Spleen (tissue), 11 donors: ENCODE results near the gene SF3A1. TPM values are rescaled to one million over a fixed set of nuclear protein-coding genes. Genes with fewer than 3 reads are reported as not detected.

Experiments used
- DNase-seq: peaks from one replicate; pipeline ENCODE4 v3.0.0-alpha.2; 2020
- H3K27ac ChIP-seq, 8 donors: fragments of 200-600 bp; sonication (generic) in 7 of 8; 1 replicate in 4 of 8; 2 replicates in 4 of 8; pipeline versions ENCODE4 v1.5.0 to v1.8.0; 2016 to 2021; ENCODE audit warnings: inconsistent platforms in 4 of 8, mild to moderate bottlenecking in 4 of 8, moderate library complexity in 1 of 8
- H3K27me3 ChIP-seq, 7 donors: fragments of 200-600 bp; sonication (generic) in 6 of 7; replicated peaks in 1 of 7; 1 replicate in 4 of 7; 2 replicates in 3 of 7; pipeline versions ENCODE4 v1.5.0 to v1.8.0; 2016 to 2021; ENCODE audit warnings: inconsistent platforms in 3 of 7, mild to moderate bottlenecking in 1 of 7
- H3K36me3 ChIP-seq, 6 donors: fragments of 200-600 bp; sonication (generic) in 5 of 6; 1 replicate in 4 of 6; 2 replicates in 2 of 6; pipeline versions ENCODE4 v1.5.0 to v1.8.0; 2016 to 2021; ENCODE audit warnings: inconsistent platforms in 2 of 6
- H3K4me1 ChIP-seq, 6 donors: fragments of 200-600 bp; sonication (generic) in 5 of 6; 1 replicate in 3 of 6; 2 replicates in 3 of 6; pipeline versions ENCODE4 v1.5.0 to v1.8.0; 2016 to 2021; ENCODE audit warnings: inconsistent platforms in 3 of 6
- H3K4me3 ChIP-seq, 8 donors: fragments of 200-600 bp; sonication (generic) in 7 of 8; 1 replicate in 4 of 8; 2 replicates in 4 of 8; pipeline versions ENCODE4 v1.5.0 to v1.8.0; 2016 to 2021; ENCODE audit warnings: inconsistent platforms in 4 of 8, mild to moderate bottlenecking in 4 of 8, moderate library complexity in 2 of 8
- H3K9me3 ChIP-seq, 8 donors: fragments of 200-600 bp; sonication (generic) in 7 of 8; 1 replicate in 4 of 8; 2 replicates in 4 of 8; pipeline versions ENCODE4 v1.5.0 to v1.8.0; 2016 to 2021; ENCODE audit warnings: inconsistent platforms in 4 of 8
- POLR2A ChIP-seq, 3 donors: fragments of 450-650 bp; IDR thresholded peaks; one replicate each; pipeline ENCODE4 v1.5.1; 2017; ENCODE audit warnings: antibody characterized with exemption in 3 of 3, mild to moderate bottlenecking in 1 of 3
- POLR2AphosphoS5 ChIP-seq, 3 donors: sonication (generic); formaldehyde crosslinking; IDR thresholded peaks; one replicate each; pipeline ENCODE4 v1.5.1; 2017; ENCODE audit warnings: antibody characterized with exemption in 3 of 3
- WGBS, 5 donors: extraction: QIAGEN DNeasy Blood & Tissue Kit in 3 of 5; methylation state at CpG; one replicate each; pipeline versions ENCODE4 v1.1.5 to v1.1.7; 2013 to 2018; 5-methylcytosine and 5-hydroxymethylcytosine counted together
- intact Hi-C: fragments of 100-400 bp; cut with DNase I; formaldehyde crosslinking; loops from one replicate; pipeline ENCODE4 v1.15.0; 2023; ENCODE audit warnings: low total_unique reads
- polyA plus RNA-seq, 3 donors: library from polyadenylated mRNA; stranded (reverse); fragments of 200-250 nt; gene quantifications; one replicate each; pipeline ENCODE4 v1.2.1, GENCODE V29; 2013
- total RNA-seq, 7 donors: library from RNA; depleted of rRNA in 3 of 7; stranded (reverse); fragments of >200 nt in 3 of 7; fragmentation: NEBNext Ultra II Directional in 4 of 7; extraction: Animal tissue kit (Norgen Biotek cat#: 25700) in 4 of 7; gene quantifications; one replicate each; pipeline versions ENCODE4 v1.1.0 to v1.2.1, GENCODE V29; 2016 to 2021
- TF ChIP-seq, protein P1 (sequence below), 11 experiments: fragments of 200-600 bp in 7 of 11; fragments of 450-650 bp in 4 of 11; sonication (generic) in 4 of 11; IDR thresholded peaks in 8 of 11; conservative IDR thresholded peaks in 3 of 11; 1 replicate in 7 of 11; 2 replicates in 4 of 11; pipeline versions ENCODE4 v1.4.0 to v1.8.0; 2016 to 2021; ENCODE audit warnings: antibody characterized with exemption in 11 of 11, inconsistent platforms in 4 of 11, mild to moderate bottlenecking in 1 of 11
- donor health status: healthy with polysubstance abuse.
- donor health status: DM: no; HTN: no; CAD: no; lungs with moderate emphysema.
- donor health status: DM: no; HTN: no; CAD: no.
- donor health status: Bipolar disorder and iron deficiency.
- donor health status: healthy.
- donor health status: DM: no; HTN: no; CAD: no.
- donor health status: DM: yes; HTN: yes; CAD: no.

SF3A1 gene
- total and polyA plus RNA-seq, 10 donors = 14.9 to 223 (median 175) TPM

DNA sequence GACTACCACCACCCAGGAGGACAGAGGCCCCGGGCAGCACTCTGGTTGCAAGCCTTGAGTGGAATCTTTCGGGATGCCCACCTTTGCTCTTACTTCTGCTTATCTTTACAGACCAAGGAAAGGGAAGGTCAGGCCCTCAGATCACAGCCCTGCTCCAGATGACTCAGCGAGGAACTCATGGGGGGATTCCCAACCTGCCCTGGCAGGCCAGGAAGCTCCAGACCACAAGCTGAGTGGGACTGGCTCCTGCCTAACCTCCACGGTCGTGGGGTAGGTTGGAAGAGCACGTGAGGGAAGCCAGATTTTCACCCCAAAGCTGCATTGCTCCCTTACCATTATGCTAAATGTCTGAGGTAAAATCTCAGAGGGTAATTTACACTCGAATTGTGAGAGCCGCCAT, 41.8 kb downstream of the SF3A1 start:
- H3K4me1 ChIP-seq = peaks cover 85 to 100% (median 99%) of the 10 kb centered on the region in 6 donors
- peaks cover 0 to 35% (median 0%) of the 10 kb centered on the region in 6 donors for H3K36me3 ChIP-seq
- no peak overlapping the region for H3K4me3 ChIP-seq
- no peak for DNase-seq
- TF ChIP-seq POLR2AphosphoS5 (IDR thresholded peaks at IDR 0.05) = peak in 1 of 3 donors; percentile 39
- TF ChIP-seq POLR2A (IDR thresholded peaks at IDR 0.05) = no peak
- peak overlapping the region in 5 of 8 donors; percentile 5 to 91 (median 85) for H3K27ac ChIP-seq
- WGBS, 5 donors = 31 to 46% (median 35%) methylated on average over 7 to 8 of the region's 8 CpGs
- intact Hi-C loops = no loop called here
- no peaks in the 10 kb centered on the region for H3K9me3 ChIP-seq
- no peaks in the 10 kb centered on the region for H3K27me3 ChIP-seq

DNA sequence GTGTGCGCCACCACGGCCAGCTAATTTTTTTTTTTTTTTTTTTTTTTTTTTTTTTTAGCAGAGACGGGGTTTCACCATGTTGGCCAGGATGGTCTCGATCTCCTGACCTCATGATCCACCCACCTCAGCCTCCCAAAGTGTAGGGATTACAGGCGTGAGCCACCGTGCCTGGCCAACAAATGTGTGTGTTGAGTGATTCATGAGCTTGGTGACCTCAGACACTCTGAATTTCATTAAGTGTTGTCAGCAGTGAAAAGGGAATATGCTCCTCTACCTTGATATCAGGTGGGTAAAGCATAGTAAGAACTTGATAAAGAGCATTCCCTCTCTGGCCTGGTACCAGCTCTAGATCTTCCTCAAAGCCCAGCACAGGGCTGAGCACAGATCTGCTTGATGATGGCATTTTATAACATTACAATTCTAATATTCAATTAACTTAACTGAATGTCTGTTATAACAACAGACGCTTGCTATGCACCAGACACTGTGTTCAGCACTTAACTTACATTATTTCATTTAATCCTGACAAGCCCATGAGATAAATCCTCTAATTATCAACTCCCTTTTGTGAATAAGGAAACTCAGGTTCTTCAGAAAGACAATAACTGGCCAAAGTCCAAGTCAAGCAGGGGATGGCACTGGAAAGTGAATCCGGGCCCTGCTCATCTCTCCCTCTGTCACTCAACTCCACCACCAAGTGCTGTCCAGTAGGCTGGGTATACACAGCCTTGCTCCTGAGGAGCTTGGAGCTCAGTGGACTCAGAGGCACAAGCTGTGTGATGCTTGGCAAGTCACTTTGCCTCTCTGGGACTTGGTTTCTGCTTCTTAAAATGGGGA, 42.9 kb downstream of the SF3A1 start:
- WGBS, 5 donors = 81 to 89% (median 86%) methylated on average over 5 to 8 of the region's 8 CpGs
- Histone ChIP-seq H3K27ac (peak overlapping the region in 5 of 8 donors; percentile 27 to 91 (median 85)), H3K36me3 (peaks cover 0 to 27% (median 0%) of the 10 kb centered on the region in 6 donors), H3K4me3 (no peak overlapping the region), H3K9me3 (no peaks in the 10 kb centered on the region), H3K27me3 (no peaks in the 10 kb centered on the region), H3K4me1 (peaks cover 89 to 100% (median 99%) of the 10 kb centered on the region in 6 donors)
- DNase-seq = no peak
- intact Hi-C loops = no loop called here
- TF ChIP-seq POLR2A (IDR thresholded peaks at IDR 0.05) (no peak), POLR2AphosphoS5 (IDR thresholded peaks at IDR 0.05) (no peak)
- TF ChIP-seq, protein P1, sequence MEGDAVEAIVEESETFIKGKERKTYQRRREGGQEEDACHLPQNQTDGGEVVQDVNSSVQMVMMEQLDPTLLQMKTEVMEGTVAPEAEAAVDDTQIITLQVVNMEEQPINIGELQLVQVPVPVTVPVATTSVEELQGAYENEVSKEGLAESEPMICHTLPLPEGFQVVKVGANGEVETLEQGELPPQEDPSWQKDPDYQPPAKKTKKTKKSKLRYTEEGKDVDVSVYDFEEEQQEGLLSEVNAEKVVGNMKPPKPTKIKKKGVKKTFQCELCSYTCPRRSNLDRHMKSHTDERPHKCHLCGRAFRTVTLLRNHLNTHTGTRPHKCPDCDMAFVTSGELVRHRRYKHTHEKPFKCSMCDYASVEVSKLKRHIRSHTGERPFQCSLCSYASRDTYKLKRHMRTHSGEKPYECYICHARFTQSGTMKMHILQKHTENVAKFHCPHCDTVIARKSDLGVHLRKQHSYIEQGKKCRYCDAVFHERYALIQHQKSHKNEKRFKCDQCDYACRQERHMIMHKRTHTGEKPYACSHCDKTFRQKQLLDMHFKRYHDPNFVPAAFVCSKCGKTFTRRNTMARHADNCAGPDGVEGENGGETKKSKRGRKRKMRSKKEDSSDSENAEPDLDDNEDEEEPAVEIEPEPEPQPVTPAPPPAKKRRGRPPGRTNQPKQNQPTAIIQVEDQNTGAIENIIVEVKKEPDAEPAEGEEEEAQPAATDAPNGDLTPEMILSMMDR (IDR thresholded peaks at IDR 0.05 in 8 of 11, conservative IDR thresholded peaks at IDR 0.05 in 3 of 11) = no peak

DNA sequence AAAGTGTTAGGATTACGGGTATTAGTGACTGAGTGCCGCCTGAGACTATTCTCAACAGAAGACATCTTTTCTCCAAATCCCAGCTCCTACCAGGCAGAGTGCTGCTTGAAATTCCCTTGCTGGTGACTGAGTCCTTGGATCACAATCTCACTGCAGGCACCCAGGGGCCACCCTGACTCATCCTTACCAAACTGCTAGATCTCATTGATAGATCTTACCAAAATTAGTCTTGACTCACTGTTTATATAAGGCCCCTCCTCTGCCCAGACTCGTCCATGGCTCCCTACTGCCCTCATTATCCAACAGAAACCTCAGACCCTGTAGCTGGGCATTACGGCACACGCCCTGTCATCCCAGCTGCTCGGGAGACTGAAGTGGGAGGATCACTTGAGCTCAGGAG, 44.6 kb downstream of the SF3A1 start:
- H3K36me3 ChIP-seq = peaks cover 0 to 14% (median 0%) of the 10 kb centered on the region in 6 donors
- 80 to 92% (median 91%) methylated on average over 6 of the region's 6 CpGs for WGBS, 5 donors
- H3K9me3 ChIP-seq = no peaks in the 10 kb centered on the region
- H3K4me3 ChIP-seq = no peak overlapping the region
- intact Hi-C loops = no loop called here
- DNase-seq = no peak
- TF ChIP-seq, protein P1 (IDR thresholded peaks at IDR 0.05 in 8 of 11, conservative IDR thresholded peaks at IDR 0.05 in 3 of 11) = no peak
- TF ChIP-seq POLR2AphosphoS5 (IDR thresholded peaks at IDR 0.05) (no peak), POLR2A (IDR thresholded peaks at IDR 0.05) (no peak)
- H3K27me3 ChIP-seq = no peaks in the 10 kb centered on the region
- H3K4me1 ChIP-seq = peaks cover 91 to 100% (median 99%) of the 10 kb centered on the region in 6 donors
- peak overlapping the region; percentile 68 to 94 (median 88) for H3K27ac ChIP-seq

DNA sequence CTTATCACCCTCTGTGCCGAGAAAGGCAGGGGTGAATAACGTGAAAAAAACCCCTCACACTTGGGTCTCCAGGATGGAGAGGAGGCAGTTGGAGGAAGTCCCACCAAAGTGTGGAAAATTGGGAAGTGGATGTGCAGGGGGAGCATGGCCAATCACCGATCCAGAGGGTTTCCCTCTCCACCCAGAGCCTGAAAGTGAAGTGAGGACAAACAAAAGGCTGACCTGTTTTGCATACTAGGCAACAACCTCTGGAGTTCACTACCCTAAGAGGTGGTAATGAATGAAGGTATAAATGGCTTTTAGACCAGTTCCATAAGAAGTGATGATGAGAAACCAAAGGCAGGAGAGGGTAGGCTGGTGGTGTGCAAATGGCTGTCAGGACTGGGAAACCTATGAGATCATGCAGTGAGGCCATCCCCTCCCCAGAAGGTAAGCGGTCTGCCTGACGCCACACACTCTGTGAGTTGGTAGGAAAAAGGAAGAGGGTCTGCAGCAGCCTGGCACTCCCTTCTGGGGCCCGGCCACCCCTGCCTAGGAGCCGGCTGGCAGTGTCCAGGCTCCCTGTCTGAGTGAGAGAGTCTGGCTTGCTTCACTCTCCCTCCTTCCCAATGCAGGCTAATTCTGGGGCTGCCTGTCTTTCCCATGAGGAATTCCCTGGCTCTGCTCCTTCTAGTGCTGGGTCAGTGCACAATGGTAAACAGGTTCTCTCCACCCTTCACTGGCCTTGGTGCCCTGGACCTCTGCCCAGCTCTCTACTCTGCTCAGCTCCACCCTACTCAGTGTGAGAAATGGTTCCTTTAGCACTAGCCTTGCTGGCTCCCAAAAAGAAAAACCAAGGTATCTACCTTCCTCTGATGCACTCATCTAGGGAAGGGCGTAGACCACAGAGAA, 45.6 kb downstream of the SF3A1 start:
- Histone ChIP-seq H3K27me3 (no peaks in the 10 kb centered on the region), H3K36me3 (peaks cover 0 to 5% (median 0%) of the 10 kb centered on the region in 6 donors), H3K27ac (peak overlapping the region; percentile 68 to 94 (median 88)), H3K4me1 (peaks cover 92 to 100% (median 99%) of the 10 kb centered on the region in 6 donors), H3K4me3 (peak overlapping the region in 1 of 8 donors; percentile 27), H3K9me3 (no peaks in the 10 kb centered on the region)
- no peak for DNase-seq
- 51 to 65% (median 60%) methylated on average over 8 of the region's 8 CpGs for WGBS, 5 donors
- intact Hi-C loops = no loop called here
- peak; percentile 26 to 49 (median 35) for TF ChIP-seq POLR2AphosphoS5 (IDR thresholded peaks at IDR 0.05)
- TF ChIP-seq, protein P1 (IDR thresholded peaks at IDR 0.05 in 8 of 11, conservative IDR thresholded peaks at IDR 0.05 in 3 of 11) = no peak
